ENCODE measurements around the gene HTD2. TPM values are rescaled to one million over a fixed set of nuclear protein-coding genes. Genes with fewer than 3 reads are reported as not detected.

Gene HTD2
- total and polyA plus RNA-seq, 9 of the 15 experiments (the other 6 are each of a cell fraction or from before 2014, with no cell fraction given) = 1.8 to 22.8 (median 9.6) TPM

DNA sequence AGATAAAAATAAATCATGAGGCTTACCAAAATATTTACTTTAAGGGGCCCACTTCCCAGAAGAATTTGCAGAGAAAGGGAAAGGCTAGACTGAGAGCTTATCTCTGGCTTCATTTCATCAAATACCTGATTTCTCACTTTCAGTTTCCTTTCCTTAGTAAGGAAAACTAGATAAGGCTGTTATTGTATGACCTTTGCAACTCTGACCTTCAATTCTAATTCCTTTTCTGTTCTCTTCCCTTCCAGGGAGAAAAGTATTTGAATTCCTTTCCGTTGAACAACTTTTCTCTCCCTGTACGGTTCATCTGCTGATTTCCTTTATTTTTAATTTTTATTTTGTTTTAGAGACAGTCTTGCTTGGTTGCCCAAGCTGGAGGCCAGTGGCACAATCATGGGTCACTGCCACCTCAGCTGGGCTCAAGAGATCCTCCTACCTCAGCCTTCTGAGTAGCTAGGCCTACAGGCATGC, 19.2 kb downstream of the HTD2 start:
- Histone ChIP-seq H3K36me3 (ENCODE audit: control insufficient read depth, insufficient read depth, low read length) (peaks cover 6% of the 10 kb centered on the region; the same call in 1 of the 3 replicates), H3K79me2 (ENCODE audit: control insufficient read depth, insufficient read depth, low read length) (no peaks in the 10 kb centered on the region), H3K4me2 (ENCODE audit: insufficient read depth, low read length) (no peak overlapping the region), H2AFZ (ENCODE audit: low read depth, low read length) (no peak overlapping the region), H4K20me1 (replicated peaks; ENCODE audit: control insufficient read depth, insufficient read depth, low read length) (no peaks in the 10 kb centered on the region), H3K9me3 (replicated peaks; ENCODE audit: control insufficient read depth, insufficient read depth, low read depth, low read length) (no peaks in the 10 kb centered on the region), H3K4me1 (replicated peaks in 1 of 2; ENCODE audit: control insufficient read depth in 2 of 2, insufficient read depth in 2 of 2, low read length in 2 of 2) (peaks cover 9 to 18% of the 10 kb centered on the region in 2 experiments; a peak in 4 of 5 replicates), H3K27me3 (ENCODE audit: control insufficient read depth in 2 of 2, insufficient read depth in 2 of 2, low read length in 2 of 2) (no peaks in the 10 kb centered on the region), H3K9me1 (ENCODE audit: control insufficient read depth, insufficient read depth, low read length) (no peaks in the 10 kb centered on the region), H3K27ac (ENCODE audit: extremely low read depth, low read depth, low read length) (no peak overlapping the region), H3K4me3 (no peak overlapping the region), H3K9ac (ENCODE audit: insufficient read depth in 1 of 2, low read depth in 2 of 2, low read length in 2 of 2) (no peak overlapping the region)
- DNase-seq (ENCODE audit: extremely low read depth in 1 of 4, low spot score in 3 of 4) (no peak), FAIRE-seq (no peak), ATAC-seq (no peak)
- WGBS (ENCODE audit: insufficient coverage, low coverage, missing lambda C conversion rate) = 69% methylated on average over 2 of the region's 2 CpGs
- POLR2A ChIA-PET = interaction anchor here (0.6 to 2.4 kb wide), 4 partner anchors 10 to 20 kb away, joined by 3 to 9 read pairs (median 4); partner anchors contain the start of genes HTD2 and RPP14
- CTCF ChIA-PET (ENCODE audit: low intra/inter-chr PET ratio) = no interaction called here
- in situ Hi-C loops (cut with MboI) (loop anchor here (5.0 kb wide), 1 partner anchor 87 kb away; no protein-coding TSS in a partner anchor), intact Hi-C loops (cut with micrococcal nuclease) (no loop called here)
- BruUV-seq (replicated peaks) = no TSS peak
- TF ChIP-seq ESRRA (IDR thresholded peaks at IDR 0.05; ENCODE audit: borderline replicate concordance, low read depth) = peak; percentile 88
- no peak for TF ChIP-seq TARDBP (IDR thresholded peaks at IDR 0.05)
- TF ChIP-seq CREB1 (IDR thresholded peaks at IDR 0.05) = no peak
- TF ChIP-seq CREB1 (CRISPR knock-in tag; IDR thresholded peaks at IDR 0.05) = no peak
- no peak for TF ChIP-seq ZNF589 (CRISPR knock-in tag; IDR thresholded peaks at IDR 0.05; ENCODE audit: low read depth)
- no peak for TF ChIP-seq SMARCA5 (IDR thresholded peaks at IDR 0.05)
- TF ChIP-seq, protein P1, sequence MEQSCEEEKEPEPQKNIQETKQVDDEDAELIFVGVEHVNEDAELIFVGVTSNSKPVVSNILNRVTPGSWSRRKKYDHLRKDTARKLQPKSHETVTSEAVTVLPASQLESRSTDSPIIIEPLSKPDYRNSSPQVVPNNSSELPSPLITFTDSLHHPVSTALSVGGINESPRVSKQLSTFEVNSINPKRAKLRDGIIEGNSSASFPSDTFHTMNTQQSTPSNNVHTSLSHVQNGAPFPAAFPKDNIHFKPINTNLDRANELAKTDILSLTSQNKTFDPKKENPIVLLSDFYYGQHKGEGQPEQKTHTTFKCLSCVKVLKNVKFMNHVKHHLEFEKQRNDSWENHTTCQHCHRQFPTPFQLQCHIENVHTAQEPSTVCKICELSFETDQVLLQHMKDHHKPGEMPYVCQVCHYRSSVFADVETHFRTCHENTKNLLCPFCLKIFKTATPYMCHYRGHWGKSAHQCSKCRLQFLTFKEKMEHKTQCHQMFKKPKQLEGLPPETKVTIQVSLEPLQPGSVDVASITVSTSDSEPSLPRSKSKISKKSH (CRISPR knock-in tag; IDR thresholded peaks at IDR 0.05) = no peak
- TF ChIP-seq ZNF583 (CRISPR knock-in tag; IDR thresholded peaks at IDR 0.05) = no peak
- TF ChIP-seq TGIF2 (CRISPR knock-in tag; IDR thresholded peaks at IDR 0.05) = no peak
- peak in 1 of 2 experiments; percentile 52; a peak in 2 of 4 replicates for TF ChIP-seq KDM1A (IDR thresholded peaks at IDR 0.05)
- TF ChIP-seq RCOR1 (IDR thresholded peaks at IDR 0.05; ENCODE audit: borderline replicate concordance in 1 of 2, low read depth in 2 of 2, low read length in 2 of 2) = peak in 1 of 2 experiments; percentile 63; a peak in 1 of 4 replicates
- TF ChIP-seq NR2C1 (IDR thresholded peaks at IDR 0.05) = 0 out of 2 replicates have a peak, but pooled peaks have one; percentile 13
- TF ChIP-seq NR2C1 (tag; IDR thresholded peaks at IDR 0.05) = peak; percentile 64
- no peak for TF ChIP-seq HNRNPL (IDR thresholded peaks at IDR 0.05; ENCODE audit: low read depth, low read length)
- no peak for TF ChIP-seq NFE2L1 (tag; IDR thresholded peaks at IDR 0.05; ENCODE audit: borderline replicate concordance, low read depth)
- no peak for TF ChIP-seq NR2C2 (CRISPR knock-in tag; IDR thresholded peaks at IDR 0.05)
- peak; percentile 60 for TF ChIP-seq NR2C2 (tag; IDR thresholded peaks at IDR 0.05)
- TF ChIP-seq PHB2 (IDR thresholded peaks at IDR 0.05; ENCODE audit: low read depth) = no peak
- no peak for TF ChIP-seq XRCC5 (IDR thresholded peaks at IDR 0.05; ENCODE audit: low read depth, low read length)
- no peak for TF ChIP-seq KLF13 (tag; IDR thresholded peaks at IDR 0.05; ENCODE audit: borderline replicate concordance, low read depth)

Data from K562 (cell line).